Measurements from ENCODE around the gene UBR1.

Gene UBR1

GRCh38 chr15:42931702-42932486, 173.9 kb downstream of the UBR1 start:
- Histone ChIP-seq H3K4ac (ENCODE audit: low read length) (no peak overlapping the region), H2AK5ac (ENCODE audit: low read depth, low read length) (no peak overlapping the region), H3K4me1 (ENCODE audit: control insufficient read depth in 2 of 2, insufficient read depth in 1 of 2, low read depth in 1 of 2, low read length in 2 of 2) (no peaks in the 10 kb centered on the region), H2BK15ac (ENCODE audit: low read length) (no peak overlapping the region), H3K4me2 (ENCODE audit: insufficient read depth, low read length, poor library complexity, severe bottlenecking) (no peak overlapping the region), H2AFZ (ENCODE audit: low read length) (no peak overlapping the region), H3K23ac (ENCODE audit: low read depth, low read length, poor library complexity) (no peak overlapping the region), H3K27ac (replicated peaks; ENCODE audit: low read length) (no peak overlapping the region), H2BK120ac (ENCODE audit: low read depth, low read length) (no peak overlapping the region), H3K9ac (ENCODE audit: low read depth, low read length, poor library complexity) (no peak overlapping the region), H2BK5ac (ENCODE audit: low read length) (no peak overlapping the region), H3K9me3 (replicated peaks in 1 of 2; ENCODE audit: control insufficient read depth in 2 of 2, insufficient read depth in 1 of 2, low read depth in 1 of 2, low read length in 2 of 2) (peaks cover 0 to 2% of the 10 kb centered on the region in 2 donors), H3K27me3 (ENCODE audit: control insufficient read depth in 3 of 3, insufficient read depth in 3 of 3, low read depth in 1 of 3, low read length in 3 of 3) (no peaks in the 10 kb centered on the region), H3K4me3 (ENCODE audit: low read length in 2 of 2) (no peak overlapping the region), H3K36me3 (replicated peaks in 1 of 2; ENCODE audit: control insufficient read depth in 2 of 2, insufficient read depth in 2 of 2, low read length in 2 of 2) (no peaks in the 10 kb centered on the region), H3K14ac (ENCODE audit: low read length) (no peak overlapping the region), H3K18ac (ENCODE audit: low read length) (no peak overlapping the region), H2BK12ac (ENCODE audit: low read length) (no peak overlapping the region), H3K79me1 (ENCODE audit: low read depth, low read length) (no peaks in the 10 kb centered on the region), H4K91ac (ENCODE audit: low read depth, low read length, poor library complexity) (no peak overlapping the region), H4K8ac (ENCODE audit: low read depth, low read length) (no peak overlapping the region)
- no CpG with 5 or more reads among the region's 7 CpGs for WGBS, 2 donors (ENCODE audit: extremely low coverage in 2 of 2, insufficient read length in 2 of 2, insufficient replicate concordance in 1 of 2)
- no peak for DNase-seq (ENCODE audit: low spot score)

DNA sequence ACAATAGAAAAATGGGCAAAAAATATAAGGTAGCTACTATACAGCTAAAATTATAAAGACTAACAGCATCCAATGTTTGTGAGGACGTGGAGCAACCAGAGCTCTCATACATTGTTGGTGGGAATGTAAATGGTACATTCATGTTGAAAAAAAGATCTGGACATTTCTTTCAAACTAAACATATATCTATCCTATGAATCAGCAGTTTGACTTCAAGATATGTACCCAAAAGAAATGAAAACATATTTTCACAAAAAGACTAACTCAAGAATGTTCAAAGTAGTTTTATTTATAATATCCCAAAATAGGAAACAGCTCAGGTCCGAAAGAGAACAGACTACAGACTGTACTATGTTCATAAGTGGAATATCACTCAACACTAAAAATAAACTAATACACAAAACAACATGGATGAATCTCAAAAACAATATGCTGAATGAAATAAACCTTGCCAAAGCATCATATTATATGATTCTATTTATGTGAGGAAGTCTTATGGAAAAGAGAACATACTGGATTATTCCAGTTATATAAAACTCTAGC, 176.5 kb downstream of the UBR1 start:
- DNase-seq (ENCODE audit: low spot score): no peak
- Histone ChIP-seq H3K79me1 (ENCODE audit: low read depth, low read length) (no peaks in the 10 kb centered on the region), H3K27ac (replicated peaks; ENCODE audit: low read length) (no peak overlapping the region), H2BK5ac (ENCODE audit: low read length) (no peak overlapping the region), H3K36me3 (replicated peaks in 1 of 2; ENCODE audit: control insufficient read depth in 2 of 2, insufficient read depth in 2 of 2, low read length in 2 of 2) (no peaks in the 10 kb centered on the region), H2BK15ac (ENCODE audit: low read length) (no peak overlapping the region), H3K23ac (ENCODE audit: low read depth, low read length, poor library complexity) (no peak overlapping the region), H3K9me3 (replicated peaks in 1 of 2; ENCODE audit: control insufficient read depth in 2 of 2, insufficient read depth in 1 of 2, low read depth in 1 of 2, low read length in 2 of 2) (no peaks in the 10 kb centered on the region), H4K8ac (ENCODE audit: low read depth, low read length) (no peak overlapping the region), H3K14ac (ENCODE audit: low read length) (no peak overlapping the region), H3K9ac (ENCODE audit: low read depth, low read length, poor library complexity) (no peak overlapping the region), H3K18ac (ENCODE audit: low read length) (no peak overlapping the region), H3K4ac (ENCODE audit: low read length) (no peak overlapping the region), H2AK5ac (ENCODE audit: low read depth, low read length) (no peak overlapping the region), H3K4me3 (ENCODE audit: low read length in 2 of 2) (no peak overlapping the region), H2AFZ (ENCODE audit: low read length) (no peak overlapping the region), H3K4me1 (ENCODE audit: control insufficient read depth in 2 of 2, insufficient read depth in 1 of 2, low read depth in 1 of 2, low read length in 2 of 2) (no peaks in the 10 kb centered on the region), H4K91ac (ENCODE audit: low read depth, low read length, poor library complexity) (no peak overlapping the region), H3K27me3 (ENCODE audit: control insufficient read depth in 3 of 3, insufficient read depth in 3 of 3, low read depth in 1 of 3, low read length in 3 of 3) (no peaks in the 10 kb centered on the region), H3K4me2 (ENCODE audit: insufficient read depth, low read length, poor library complexity, severe bottlenecking) (no peak overlapping the region), H2BK12ac (ENCODE audit: low read length) (no peak overlapping the region), H2BK120ac (ENCODE audit: low read depth, low read length) (no peak overlapping the region)
- no CpG with 5 or more reads among the region's 2 CpGs for WGBS, 2 donors (ENCODE audit: extremely low coverage in 2 of 2, insufficient read length in 2 of 2, insufficient replicate concordance in 1 of 2)

DNA sequence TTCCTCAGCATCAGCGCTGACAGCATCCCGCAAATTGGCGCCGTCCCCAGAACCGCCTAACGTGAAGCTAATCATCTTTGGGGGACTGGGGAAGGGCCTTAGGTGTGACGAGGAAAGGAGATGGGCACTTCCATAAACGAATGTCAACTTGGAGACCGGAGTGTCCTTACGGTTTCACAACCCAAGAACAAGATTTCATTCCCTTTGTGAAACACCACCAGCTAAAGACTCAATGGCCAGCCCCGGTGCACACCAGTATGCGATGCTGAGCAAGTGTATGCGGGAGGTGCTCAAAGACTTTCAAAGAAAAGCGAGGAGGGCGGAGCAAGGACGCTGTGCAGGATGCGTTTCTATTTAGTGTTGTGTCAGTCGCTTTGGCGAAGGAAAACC, 184.5 kb downstream of the UBR1 start:
- H2AK5ac ChIP-seq (ENCODE audit: low read depth, low read length): no peak overlapping the region
- H4K8ac ChIP-seq (ENCODE audit: low read depth, low read length): no peak overlapping the region
- no peak overlapping the region for H3K18ac ChIP-seq (ENCODE audit: low read length)
- H2AFZ ChIP-seq (ENCODE audit: low read length): peak overlapping the region; percentile 92
- H2BK120ac ChIP-seq (ENCODE audit: low read depth, low read length): no peak overlapping the region
- H3K36me3 ChIP-seq (replicated peaks in 1 of 2; ENCODE audit: control insufficient read depth in 2 of 2, insufficient read depth in 2 of 2, low read length in 2 of 2): no peaks in the 10 kb centered on the region
- no peak overlapping the region for H3K14ac ChIP-seq (ENCODE audit: low read length)
- H3K4me2 ChIP-seq (ENCODE audit: insufficient read depth, low read length, poor library complexity, severe bottlenecking): peak overlapping the region; percentile 84
- DNase-seq (ENCODE audit: low spot score): peak; percentile 12
- H4K91ac ChIP-seq (ENCODE audit: low read depth, low read length, poor library complexity): no peak overlapping the region
- no peak overlapping the region for H2BK5ac ChIP-seq (ENCODE audit: low read length)
- H2BK15ac ChIP-seq (ENCODE audit: low read length): no peak overlapping the region
- no peak overlapping the region for H3K9ac ChIP-seq (ENCODE audit: low read depth, low read length, poor library complexity)
- H3K4me1 ChIP-seq (ENCODE audit: control insufficient read depth in 2 of 2, insufficient read depth in 1 of 2, low read depth in 1 of 2, low read length in 2 of 2): peaks cover 7 to 8% of the 10 kb centered on the region in 2 donors
- no peak overlapping the region for H2BK12ac ChIP-seq (ENCODE audit: low read length)
- no CpG with 5 or more reads among the region's 19 CpGs for WGBS, 2 donors (ENCODE audit: extremely low coverage in 2 of 2, insufficient read length in 2 of 2, insufficient replicate concordance in 1 of 2)
- H3K23ac ChIP-seq (ENCODE audit: low read depth, low read length, poor library complexity): no peak overlapping the region
- no peak overlapping the region for H3K4ac ChIP-seq (ENCODE audit: low read length)
- H3K27ac ChIP-seq (replicated peaks; ENCODE audit: low read length): no peak overlapping the region
- no peaks in the 10 kb centered on the region for H3K27me3 ChIP-seq (ENCODE audit: control insufficient read depth in 3 of 3, insufficient read depth in 3 of 3, low read depth in 1 of 3, low read length in 3 of 3)
- H3K79me1 ChIP-seq (ENCODE audit: low read depth, low read length): peaks cover 5% of the 10 kb centered on the region
- H3K9me3 ChIP-seq (replicated peaks in 1 of 2; ENCODE audit: control insufficient read depth in 2 of 2, insufficient read depth in 1 of 2, low read depth in 1 of 2, low read length in 2 of 2): no peaks in the 10 kb centered on the region
- H3K4me3 ChIP-seq (ENCODE audit: low read length in 2 of 2): peak overlapping the region; percentile 75 to 84

DNA sequence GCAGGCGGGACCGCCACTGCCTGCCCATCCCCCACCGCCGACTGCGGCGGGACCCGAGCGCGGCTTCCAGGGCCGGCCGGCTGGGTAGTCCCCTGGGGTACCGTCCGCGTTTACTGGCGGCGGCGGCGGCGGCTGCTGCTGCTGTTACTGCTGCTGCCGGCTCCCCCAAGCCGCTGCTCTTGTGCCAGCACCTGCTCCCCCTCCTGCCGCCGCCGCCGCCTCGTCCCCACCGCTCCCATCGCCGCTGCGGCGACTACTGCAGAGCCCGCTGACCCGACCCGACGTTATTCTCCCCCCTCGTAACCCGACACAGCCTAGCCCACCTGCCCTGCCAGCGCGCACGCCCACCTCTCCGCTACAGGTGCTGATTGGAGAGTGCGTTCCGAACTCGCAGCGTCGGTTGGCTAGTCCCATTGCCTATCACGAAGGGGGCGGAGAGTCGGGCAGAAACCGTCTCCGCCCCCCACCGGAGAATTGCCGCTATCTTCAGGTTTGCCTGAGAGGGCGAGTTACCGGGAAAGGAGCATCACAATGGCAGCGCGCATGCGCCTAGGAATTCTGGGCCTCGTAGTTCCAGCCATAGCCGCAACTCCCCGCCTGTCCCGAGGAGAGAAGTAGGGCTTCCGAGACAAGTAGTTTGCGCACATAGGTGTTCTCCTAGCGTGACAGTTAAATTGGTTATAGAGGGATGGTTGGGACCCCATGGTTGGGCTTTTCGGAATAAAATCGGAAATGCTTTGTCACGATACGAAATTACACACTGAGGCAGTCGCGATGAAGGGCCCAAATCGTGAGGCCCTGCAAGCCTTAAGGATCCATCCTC, 185.1 kb downstream of the UBR1 start, which contains the start of gene TTBK2:
Gene TTBK2, minus strand, starts transcription at position 260 of the 823 bp plus-strand sequence. CDS start 42,161 bp downstream, outside the sequence.
- Histone ChIP-seq H3K27ac (replicated peaks; ENCODE audit: low read length) (peak within 1 kb of the TSS; percentile 64), H3K4me3 (ENCODE audit: low read length in 2 of 2) (peak within 1 kb of the TSS; percentile 84), H2AFZ (ENCODE audit: low read length) (peak within 1 kb of the TSS; percentile 92), H3K9me3 (replicated peaks in 1 of 2; ENCODE audit: control insufficient read depth in 2 of 2, insufficient read depth in 1 of 2, low read depth in 1 of 2, low read length in 2 of 2) (no peaks in the 10 kb centered on the region), H2BK15ac (ENCODE audit: low read length) (peak within 1 kb of the TSS; percentile 84), H2AK5ac (ENCODE audit: low read depth, low read length) (no peak within 1 kb of the TSS), H2BK120ac (ENCODE audit: low read depth, low read length) (no peak within 1 kb of the TSS), H3K4me1 (ENCODE audit: control insufficient read depth in 2 of 2, insufficient read depth in 1 of 2, low read depth in 1 of 2, low read length in 2 of 2) (peaks cover 7 to 8% of the 10 kb centered on the region in 2 donors), H3K4me2 (ENCODE audit: insufficient read depth, low read length, poor library complexity, severe bottlenecking) (peak within 1 kb of the TSS; percentile 84), H3K18ac (ENCODE audit: low read length) (peak within 1 kb of the TSS; percentile 95), H3K36me3 (replicated peaks in 1 of 2; ENCODE audit: control insufficient read depth in 2 of 2, insufficient read depth in 2 of 2, low read length in 2 of 2) (no peaks in the 10 kb centered on the region), H3K79me1 (ENCODE audit: low read depth, low read length) (peaks cover 5% of the 10 kb centered on the region), H3K4ac (ENCODE audit: low read length) (no peak within 1 kb of the TSS), H4K91ac (ENCODE audit: low read depth, low read length, poor library complexity) (no peak within 1 kb of the TSS), H4K8ac (ENCODE audit: low read depth, low read length) (no peak within 1 kb of the TSS), H3K9ac (ENCODE audit: low read depth, low read length, poor library complexity) (peak within 1 kb of the TSS; percentile 94), H3K27me3 (ENCODE audit: control insufficient read depth in 3 of 3, insufficient read depth in 3 of 3, low read depth in 1 of 3, low read length in 3 of 3) (no peaks in the 10 kb centered on the region), H3K14ac (ENCODE audit: low read length) (no peak within 1 kb of the TSS), H3K23ac (ENCODE audit: low read depth, low read length, poor library complexity) (peak within 1 kb of the TSS; percentile 70), H2BK12ac (ENCODE audit: low read length) (no peak within 1 kb of the TSS), H2BK5ac (ENCODE audit: low read length) (no peak within 1 kb of the TSS)
- WGBS, 2 donors (ENCODE audit: extremely low coverage in 2 of 2, insufficient read length in 2 of 2, insufficient replicate concordance in 1 of 2): no CpG with 5 or more reads among the region's 72 CpGs
- DNase-seq (ENCODE audit: low spot score): peak; percentile 99
